ENCODE measurements around the gene FCRLA. TPM values are rescaled to one million over a fixed set of nuclear protein-coding genes. Genes with fewer than 3 reads are reported as not detected.

FCRLA gene
- total and polyA plus RNA-seq, 2 donors (not counting 3 experiments of a cell fraction or from before 2014, with no cell fraction given), result not detected

DNA sequence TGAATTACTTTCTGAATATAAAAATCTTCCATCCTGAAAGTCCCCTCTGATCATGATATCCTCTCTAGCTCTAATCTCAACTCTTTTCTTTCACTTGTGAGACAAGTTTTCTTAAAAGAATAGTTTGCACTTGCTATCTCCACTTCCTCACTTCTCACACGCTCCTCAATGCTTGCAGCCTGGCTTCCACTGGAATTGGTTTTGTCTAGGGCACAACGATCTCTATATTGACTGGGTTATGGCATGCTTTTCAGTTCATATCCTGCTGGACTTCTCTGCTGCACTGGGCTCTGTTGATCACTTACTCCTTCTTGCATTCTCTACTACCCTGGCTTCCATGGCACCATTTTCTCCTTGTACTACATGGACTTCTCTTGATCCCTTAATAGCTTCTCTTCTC is 474 bp downstream of the FCRLA start:
- Histone ChIP-seq H3K4me2 (ENCODE audit: insufficient read depth, low read length) (no peak overlapping the region), H3K27ac (ENCODE audit: insufficient read depth, low read depth, low read length) (no peak overlapping the region), H3K36me3 (ENCODE audit: control insufficient read depth in 2 of 2, extremely low read depth in 1 of 2, insufficient read depth in 2 of 2, low read length in 2 of 2) (no peaks in the 10 kb centered on the region), H3K9me1 (replicated peaks; ENCODE audit: control insufficient read depth, extremely low read depth, insufficient read depth, low read length) (no peaks in the 10 kb centered on the region), H3K4me3 (replicated peaks in 1 of 3; ENCODE audit: insufficient read depth in 1 of 3, low read depth in 1 of 3, low read length in 3 of 3) (no peak overlapping the region), H2AFZ (ENCODE audit: low read depth, low read length) (no peak overlapping the region), H3K9ac (replicated peaks; ENCODE audit: extremely low read depth, insufficient read depth, low read length) (no peak overlapping the region), H4K20me1 (replicated peaks; ENCODE audit: control insufficient read depth, extremely low read depth, insufficient read depth, low read length) (no peaks in the 10 kb centered on the region), H3K79me2 (ENCODE audit: control insufficient read depth, insufficient read depth, low read length) (no peaks in the 10 kb centered on the region), H3K4me1 (ENCODE audit: control insufficient read depth, extremely low read depth, insufficient read depth, low read length) (no peaks in the 10 kb centered on the region), H3K9me3 (replicated peaks; ENCODE audit: control insufficient read depth, insufficient read depth, low read length) (no peaks in the 10 kb centered on the region), H3K27me3 (ENCODE audit: control insufficient read depth in 2 of 2, insufficient read depth in 2 of 2, low read length in 2 of 2) (peaks cover 5 to 18% of the 10 kb centered on the region in 2 experiments)
- intact Hi-C loops (cut with micrococcal nuclease) (no loop called here), dilution Hi-C loops (cut with MboI; ENCODE audit: extremely low pct_ligation_motif_present, low sequenced_read_pairs) (no loop called here)
- no TSS peak for BruUV-seq (replicated peaks)
- TF ChIP-seq, protein P1, sequence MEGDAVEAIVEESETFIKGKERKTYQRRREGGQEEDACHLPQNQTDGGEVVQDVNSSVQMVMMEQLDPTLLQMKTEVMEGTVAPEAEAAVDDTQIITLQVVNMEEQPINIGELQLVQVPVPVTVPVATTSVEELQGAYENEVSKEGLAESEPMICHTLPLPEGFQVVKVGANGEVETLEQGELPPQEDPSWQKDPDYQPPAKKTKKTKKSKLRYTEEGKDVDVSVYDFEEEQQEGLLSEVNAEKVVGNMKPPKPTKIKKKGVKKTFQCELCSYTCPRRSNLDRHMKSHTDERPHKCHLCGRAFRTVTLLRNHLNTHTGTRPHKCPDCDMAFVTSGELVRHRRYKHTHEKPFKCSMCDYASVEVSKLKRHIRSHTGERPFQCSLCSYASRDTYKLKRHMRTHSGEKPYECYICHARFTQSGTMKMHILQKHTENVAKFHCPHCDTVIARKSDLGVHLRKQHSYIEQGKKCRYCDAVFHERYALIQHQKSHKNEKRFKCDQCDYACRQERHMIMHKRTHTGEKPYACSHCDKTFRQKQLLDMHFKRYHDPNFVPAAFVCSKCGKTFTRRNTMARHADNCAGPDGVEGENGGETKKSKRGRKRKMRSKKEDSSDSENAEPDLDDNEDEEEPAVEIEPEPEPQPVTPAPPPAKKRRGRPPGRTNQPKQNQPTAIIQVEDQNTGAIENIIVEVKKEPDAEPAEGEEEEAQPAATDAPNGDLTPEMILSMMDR (IDR thresholded peaks at IDR 0.05; ENCODE audit: extremely low read depth in 1 of 2, insufficient read depth in 1 of 2, low read depth in 1 of 2, low read length in 2 of 2), result no peak
- no peak for TF ChIP-seq JUN (IDR thresholded peaks at IDR 0.05; ENCODE audit: borderline replicate concordance, insufficient read depth, insufficient read length, low read depth)
- no peak for TF ChIP-seq FOS (IDR thresholded peaks at IDR 0.05; ENCODE audit: borderline replicate concordance, insufficient read depth, low read length)
- no peak for TF ChIP-seq GATA2 (IDR thresholded peaks at IDR 0.05; ENCODE audit: insufficient read depth, insufficient read length, low read depth, low read length)
- TF ChIP-seq EZH2 (IDR thresholded peaks at IDR 0.05; ENCODE audit: borderline replicate concordance, low read depth, low read length, severe bottlenecking), result no peak
- no peak for TF ChIP-seq MYC (IDR thresholded peaks at IDR 0.05; ENCODE audit: low read depth, low read length)
- no peak for TF ChIP-seq MAX (IDR thresholded peaks at IDR 0.05; ENCODE audit: insufficient read depth, insufficient read length)
- no peak for TF ChIP-seq POLR2A (IDR thresholded peaks at IDR 0.05; ENCODE audit: low read depth, low read length)
- no peak for TF ChIP-seq POLR2AphosphoS5 (IDR thresholded peaks at IDR 0.05; ENCODE audit: insufficient read depth, low read depth, low read length)
- ChIA-PET POLR2A (no interaction called here), CTCF (interaction anchor here (1.2 to 1.3 kb wide), 2 partner anchors 16 to 33 kb away, joined by 3 read pairs; no protein-coding TSS in a partner anchor)
- DNase-seq (ENCODE audit: low read depth, low spot score) (no peak), FAIRE-seq (no peak)

Data from endothelial cell of umbilical vein (primary cell).